ENCODE results near the gene ADAM22.
A peak's percentile ranks its signal among the peaks of the same experiment; 100 is the strongest.

Gene ADAM22

DNA sequence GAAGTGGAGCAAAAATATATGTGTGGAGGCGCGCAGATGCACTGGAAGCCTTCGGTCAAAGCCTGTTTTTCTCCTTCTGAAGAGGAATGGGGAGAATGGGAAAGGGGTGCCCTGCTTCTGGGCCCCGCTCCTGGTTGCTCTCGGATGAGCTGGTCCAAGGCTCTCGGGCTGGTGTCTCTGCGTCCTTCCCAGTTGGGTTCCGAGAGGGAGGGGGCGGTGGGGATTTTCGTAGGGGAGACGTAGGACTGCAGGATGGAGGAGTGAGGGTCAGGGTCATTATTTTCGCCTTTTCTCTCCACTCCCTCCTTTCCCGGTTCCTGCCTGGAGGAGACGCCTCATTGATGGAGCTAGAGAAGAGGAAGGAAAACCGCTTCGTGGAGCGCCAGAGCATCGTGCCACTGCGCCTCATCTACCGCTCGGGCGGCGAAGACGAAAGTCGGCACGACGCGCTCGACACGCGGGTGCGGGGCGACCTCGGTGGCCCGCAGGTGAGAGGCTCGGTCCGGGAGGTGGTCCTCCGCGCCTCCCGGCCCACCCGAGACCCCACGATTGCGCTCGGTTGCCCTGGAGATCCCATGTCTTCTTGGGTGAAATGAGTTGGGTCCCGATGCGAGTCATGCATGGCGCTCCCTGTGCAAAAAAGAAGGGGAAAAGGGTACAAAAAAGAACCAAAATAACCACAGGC, 790 bp downstream of the ADAM22 start (continued):
- TF ChIP-seq ZNF558 (tag by site-specific recombination; IDR thresholded peaks at IDR 0.05) (no peak), GLIS2 (tag by site-specific recombination; IDR thresholded peaks at IDR 0.05) (no peak), ZNF174 (tag by site-specific recombination; IDR thresholded peaks at IDR 0.05) (no peak), ZFP41 (tag by site-specific recombination; IDR thresholded peaks at IDR 0.05; ENCODE audit: borderline replicate concordance) (no peak), ZNF138 (tag by site-specific recombination; IDR thresholded peaks at IDR 0.05; ENCODE audit: borderline replicate concordance) (no peak), SETDB1 (IDR thresholded peaks at IDR 0.05; ENCODE audit: insufficient read length, low read length) (no peak), RBAK (tag by site-specific recombination; IDR thresholded peaks at IDR 0.05) (no peak), ZNF555 (tag by site-specific recombination; conservative IDR thresholded peaks at IDR 0.05) (no peak), ZNF529 (tag by site-specific recombination; IDR thresholded peaks at IDR 0.05; ENCODE audit: insufficient replicate concordance) (no peak), ZNF133 (tag by site-specific recombination; IDR thresholded peaks at IDR 0.05) (no peak), GLIS1 (tag by site-specific recombination; IDR thresholded peaks at IDR 0.05) (no peak), ZNF530 (tag by site-specific recombination; IDR thresholded peaks at IDR 0.05; ENCODE audit: low read depth) (no peak), ZNF600 (tag by site-specific recombination; IDR thresholded peaks at IDR 0.05) (peak; percentile 36; the same call in 1 of the 2 replicates), OVOL3 (tag by site-specific recombination; IDR thresholded peaks at IDR 0.05) (no peak), ZNF292 (tag by site-specific recombination; IDR thresholded peaks at IDR 0.05; ENCODE audit: borderline replicate concordance, low read depth) (no peak), ZNF596 (tag by site-specific recombination; IDR thresholded peaks at IDR 0.05) (no peak), ZNF404 (tag by site-specific recombination; IDR thresholded peaks at IDR 0.05) (no peak), ZNF514 (tag by site-specific recombination; IDR thresholded peaks at IDR 0.05) (no peak), BCL11B (tag by site-specific recombination; IDR thresholded peaks at IDR 0.05; ENCODE audit: low read depth) (no peak), ZNF747 (tag by site-specific recombination; IDR thresholded peaks at IDR 0.05) (no peak)
- TF ChIP-seq, protein P1, sequence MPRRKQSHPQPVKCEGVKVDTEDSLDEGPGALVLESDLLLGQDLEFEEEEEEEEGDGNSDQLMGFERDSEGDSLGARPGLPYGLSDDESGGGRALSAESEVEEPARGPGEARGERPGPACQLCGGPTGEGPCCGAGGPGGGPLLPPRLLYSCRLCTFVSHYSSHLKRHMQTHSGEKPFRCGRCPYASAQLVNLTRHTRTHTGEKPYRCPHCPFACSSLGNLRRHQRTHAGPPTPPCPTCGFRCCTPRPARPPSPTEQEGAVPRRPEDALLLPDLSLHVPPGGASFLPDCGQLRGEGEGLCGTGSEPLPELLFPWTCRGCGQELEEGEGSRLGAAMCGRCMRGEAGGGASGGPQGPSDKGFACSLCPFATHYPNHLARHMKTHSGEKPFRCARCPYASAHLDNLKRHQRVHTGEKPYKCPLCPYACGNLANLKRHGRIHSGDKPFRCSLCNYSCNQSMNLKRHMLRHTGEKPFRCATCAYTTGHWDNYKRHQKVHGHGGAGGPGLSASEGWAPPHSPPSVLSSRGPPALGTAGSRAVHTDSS (tag by site-specific recombination; IDR thresholded peaks at IDR 0.05): no peak
- TF ChIP-seq, protein P2, sequence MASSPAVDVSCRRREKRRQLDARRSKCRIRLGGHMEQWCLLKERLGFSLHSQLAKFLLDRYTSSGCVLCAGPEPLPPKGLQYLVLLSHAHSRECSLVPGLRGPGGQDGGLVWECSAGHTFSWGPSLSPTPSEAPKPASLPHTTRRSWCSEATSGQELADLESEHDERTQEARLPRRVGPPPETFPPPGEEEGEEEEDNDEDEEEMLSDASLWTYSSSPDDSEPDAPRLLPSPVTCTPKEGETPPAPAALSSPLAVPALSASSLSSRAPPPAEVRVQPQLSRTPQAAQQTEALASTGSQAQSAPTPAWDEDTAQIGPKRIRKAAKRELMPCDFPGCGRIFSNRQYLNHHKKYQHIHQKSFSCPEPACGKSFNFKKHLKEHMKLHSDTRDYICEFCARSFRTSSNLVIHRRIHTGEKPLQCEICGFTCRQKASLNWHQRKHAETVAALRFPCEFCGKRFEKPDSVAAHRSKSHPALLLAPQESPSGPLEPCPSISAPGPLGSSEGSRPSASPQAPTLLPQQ (tag by site-specific recombination; IDR thresholded peaks at IDR 0.05): 0 out of 2 replicates have a peak, but pooled peaks have one; percentile 15
- TF ChIP-seq, protein P3, sequence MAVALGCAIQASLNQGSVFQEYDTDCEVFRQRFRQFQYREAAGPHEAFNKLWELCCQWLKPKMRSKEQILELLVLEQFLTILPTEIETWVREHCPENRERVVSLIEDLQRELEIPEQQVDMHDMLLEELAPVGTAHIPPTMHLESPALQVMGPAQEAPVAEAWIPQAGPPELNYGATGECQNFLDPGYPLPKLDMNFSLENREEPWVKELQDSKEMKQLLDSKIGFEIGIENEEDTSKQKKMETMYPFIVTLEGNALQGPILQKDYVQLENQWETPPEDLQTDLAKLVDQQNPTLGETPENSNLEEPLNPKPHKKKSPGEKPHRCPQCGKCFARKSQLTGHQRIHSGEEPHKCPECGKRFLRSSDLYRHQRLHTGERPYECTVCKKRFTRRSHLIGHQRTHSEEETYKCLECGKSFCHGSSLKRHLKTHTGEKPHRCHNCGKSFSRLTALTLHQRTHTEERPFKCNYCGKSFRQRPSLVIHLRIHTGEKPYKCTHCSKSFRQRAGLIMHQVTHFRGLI (tag by site-specific recombination; IDR thresholded peaks at IDR 0.05): no peak
- TF ChIP-seq, protein P4, sequence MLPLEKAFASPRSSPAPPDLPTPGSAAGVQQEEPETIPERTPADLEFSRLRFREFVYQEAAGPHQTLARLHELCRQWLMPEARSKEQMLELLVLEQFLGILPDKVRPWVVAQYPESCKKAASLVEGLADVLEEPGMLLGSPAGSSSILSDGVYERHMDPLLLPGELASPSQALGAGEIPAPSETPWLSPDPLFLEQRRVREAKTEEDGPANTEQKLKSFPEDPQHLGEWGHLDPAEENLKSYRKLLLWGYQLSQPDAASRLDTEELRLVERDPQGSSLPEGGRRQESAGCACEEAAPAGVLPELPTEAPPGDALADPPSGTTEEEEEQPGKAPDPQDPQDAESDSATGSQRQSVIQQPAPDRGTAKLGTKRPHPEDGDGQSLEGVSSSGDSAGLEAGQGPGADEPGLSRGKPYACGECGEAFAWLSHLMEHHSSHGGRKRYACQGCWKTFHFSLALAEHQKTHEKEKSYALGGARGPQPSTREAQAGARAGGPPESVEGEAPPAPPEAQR (tag by site-specific recombination; IDR thresholded peaks at IDR 0.05): no peak
- TF ChIP-seq, protein P5, sequence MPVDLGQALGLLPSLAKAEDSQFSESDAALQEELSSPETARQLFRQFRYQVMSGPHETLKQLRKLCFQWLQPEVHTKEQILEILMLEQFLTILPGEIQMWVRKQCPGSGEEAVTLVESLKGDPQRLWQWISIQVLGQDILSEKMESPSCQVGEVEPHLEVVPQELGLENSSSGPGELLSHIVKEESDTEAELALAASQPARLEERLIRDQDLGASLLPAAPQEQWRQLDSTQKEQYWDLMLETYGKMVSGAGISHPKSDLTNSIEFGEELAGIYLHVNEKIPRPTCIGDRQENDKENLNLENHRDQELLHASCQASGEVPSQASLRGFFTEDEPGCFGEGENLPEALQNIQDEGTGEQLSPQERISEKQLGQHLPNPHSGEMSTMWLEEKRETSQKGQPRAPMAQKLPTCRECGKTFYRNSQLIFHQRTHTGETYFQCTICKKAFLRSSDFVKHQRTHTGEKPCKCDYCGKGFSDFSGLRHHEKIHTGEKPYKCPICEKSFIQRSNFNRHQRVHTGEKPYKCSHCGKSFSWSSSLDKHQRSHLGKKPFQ (tag by site-specific recombination; IDR thresholded peaks at IDR 0.05): no peak
- TF ChIP-seq, protein P6, sequence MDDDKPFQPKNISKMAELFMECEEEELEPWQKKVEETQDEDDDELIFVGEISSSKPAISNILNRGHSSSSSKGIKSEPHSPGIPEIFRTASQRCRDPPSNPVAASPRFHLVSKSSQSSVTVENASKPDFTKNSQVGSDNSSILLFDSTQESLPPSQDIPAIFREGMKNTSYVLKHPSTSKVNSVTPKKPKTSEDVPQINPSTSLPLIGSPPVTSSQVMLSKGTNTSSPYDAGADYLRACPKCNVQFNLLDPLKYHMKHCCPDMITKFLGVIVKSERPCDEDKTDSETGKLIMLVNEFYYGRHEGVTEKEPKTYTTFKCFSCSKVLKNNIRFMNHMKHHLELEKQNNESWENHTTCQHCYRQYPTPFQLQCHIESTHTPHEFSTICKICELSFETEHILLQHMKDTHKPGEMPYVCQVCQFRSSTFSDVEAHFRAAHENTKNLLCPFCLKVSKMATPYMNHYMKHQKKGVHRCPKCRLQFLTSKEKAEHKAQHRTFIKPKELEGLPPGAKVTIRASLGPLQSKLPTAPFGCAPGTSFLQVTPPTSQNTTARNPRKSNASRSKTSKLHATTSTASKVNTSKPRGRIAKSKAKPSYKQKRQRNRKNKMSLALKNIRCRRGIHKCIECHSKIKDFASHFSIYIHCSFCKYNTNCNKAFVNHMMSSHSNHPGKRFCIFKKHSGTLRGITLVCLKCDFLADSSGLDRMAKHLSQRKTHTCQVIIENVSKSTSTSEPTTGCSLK (tag by site-specific recombination; IDR thresholded peaks at IDR 0.05): no peak
- TF ChIP-seq, protein P7, sequence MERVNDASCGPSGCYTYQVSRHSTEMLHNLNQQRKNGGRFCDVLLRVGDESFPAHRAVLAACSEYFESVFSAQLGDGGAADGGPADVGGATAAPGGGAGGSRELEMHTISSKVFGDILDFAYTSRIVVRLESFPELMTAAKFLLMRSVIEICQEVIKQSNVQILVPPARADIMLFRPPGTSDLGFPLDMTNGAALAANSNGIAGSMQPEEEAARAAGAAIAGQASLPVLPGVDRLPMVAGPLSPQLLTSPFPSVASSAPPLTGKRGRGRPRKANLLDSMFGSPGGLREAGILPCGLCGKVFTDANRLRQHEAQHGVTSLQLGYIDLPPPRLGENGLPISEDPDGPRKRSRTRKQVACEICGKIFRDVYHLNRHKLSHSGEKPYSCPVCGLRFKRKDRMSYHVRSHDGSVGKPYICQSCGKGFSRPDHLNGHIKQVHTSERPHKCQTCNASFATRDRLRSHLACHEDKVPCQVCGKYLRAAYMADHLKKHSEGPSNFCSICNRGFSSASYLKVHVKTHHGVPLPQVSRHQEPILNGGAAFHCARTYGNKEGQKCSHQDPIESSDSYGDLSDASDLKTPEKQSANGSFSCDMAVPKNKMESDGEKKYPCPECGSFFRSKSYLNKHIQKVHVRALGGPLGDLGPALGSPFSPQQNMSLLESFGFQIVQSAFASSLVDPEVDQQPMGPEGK (tag by site-specific recombination; IDR thresholded peaks at IDR 0.05): 0 out of 2 replicates have a peak, but pooled peaks have one; percentile 17

All from HEK293 (cell line).